ENCODE measurements around the gene SCN7A.
"Not testable (repeated sequence)": the region's sequence is repeated elsewhere in the genome, so short reads cannot be mapped to it uniquely, and the experiment has no call there.

SCN7A gene

GRCh38 chr2:166360426-166360825 lies 133.6 kb downstream of the SCN7A start:
- no peak for DNase-seq (ENCODE audit: low read depth in 2 of 2)

DNA sequence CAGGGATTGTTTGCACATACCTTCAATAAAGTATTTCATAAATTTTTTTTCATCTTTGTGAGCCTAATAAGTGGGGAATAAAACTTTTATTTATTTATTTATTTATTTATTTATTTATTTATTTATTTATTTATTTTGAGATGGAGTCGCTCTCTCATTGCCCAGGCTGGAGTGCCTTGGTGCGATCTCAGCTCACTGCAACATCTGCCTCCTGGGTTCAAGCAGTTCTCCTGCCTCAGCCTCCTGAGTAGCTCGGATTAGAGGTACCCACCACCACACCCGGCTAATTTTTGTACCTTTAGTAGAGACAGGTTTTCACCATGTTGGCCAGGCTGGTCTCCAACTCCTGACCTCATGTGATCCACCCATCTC lies 136.1 kb downstream of the SCN7A start:
- DNase-seq (ENCODE audit: low read depth in 2 of 2), result not testable (repeated sequence)

GRCh38 chr2:166357068-166357949 lies 136.7 kb downstream of the SCN7A start:
- no peak for DNase-seq (ENCODE audit: low read depth in 2 of 2)

All from fibroblast of skin of left biceps (primary cell).